Duodenal mucosa (tissue), 2 donors: ENCODE data around the gene GARIN5B.
A peak's percentile ranks its signal among the peaks of the same experiment; 100 is the strongest.

ENCODE experiments used
- H3K27ac ChIP-seq: one replicate; pipeline ENCODE4 v1.7.0; 2013; ENCODE audit warnings: low read depth, low read length
- H3K27me3 ChIP-seq, 2 donors: one replicate each; pipeline ENCODE4 v1.7.0; 2013; ENCODE audit warnings: low read length in 2 of 2, control low read depth in 1 of 2; ENCODE audit not compliant: insufficient read depth in 2 of 2, control insufficient read depth in 1 of 2
- H3K36me3 ChIP-seq, 2 donors: one replicate each; pipeline ENCODE4 v1.7.0; 2013; ENCODE audit warnings: low read length in 2 of 2, control low read depth in 1 of 2; ENCODE audit not compliant: insufficient read depth in 2 of 2, control insufficient read depth in 1 of 2
- H3K4me1 ChIP-seq, 2 donors: one replicate each; pipeline ENCODE4 v1.7.0; 2013; ENCODE audit warnings: low read length in 2 of 2, control low read depth in 1 of 2; ENCODE audit not compliant: insufficient read depth in 2 of 2, control insufficient read depth in 1 of 2
- H3K4me3 ChIP-seq, 2 donors: one replicate each; pipeline ENCODE4 v1.7.0; 2013; ENCODE audit warnings: low read length in 2 of 2, low read depth in 1 of 2
- H3K9ac ChIP-seq, 2 donors: one replicate each; pipeline ENCODE4 v1.7.0; 2013; ENCODE audit warnings: low read length in 2 of 2, low read depth in 1 of 2
- H3K9me3 ChIP-seq, 2 donors: one replicate each; pipeline ENCODE4 v1.7.0; 2013; ENCODE audit warnings: low read length in 2 of 2, control low read depth in 1 of 2; ENCODE audit not compliant: control insufficient read depth in 1 of 2

Gene GARIN5B

DNA sequence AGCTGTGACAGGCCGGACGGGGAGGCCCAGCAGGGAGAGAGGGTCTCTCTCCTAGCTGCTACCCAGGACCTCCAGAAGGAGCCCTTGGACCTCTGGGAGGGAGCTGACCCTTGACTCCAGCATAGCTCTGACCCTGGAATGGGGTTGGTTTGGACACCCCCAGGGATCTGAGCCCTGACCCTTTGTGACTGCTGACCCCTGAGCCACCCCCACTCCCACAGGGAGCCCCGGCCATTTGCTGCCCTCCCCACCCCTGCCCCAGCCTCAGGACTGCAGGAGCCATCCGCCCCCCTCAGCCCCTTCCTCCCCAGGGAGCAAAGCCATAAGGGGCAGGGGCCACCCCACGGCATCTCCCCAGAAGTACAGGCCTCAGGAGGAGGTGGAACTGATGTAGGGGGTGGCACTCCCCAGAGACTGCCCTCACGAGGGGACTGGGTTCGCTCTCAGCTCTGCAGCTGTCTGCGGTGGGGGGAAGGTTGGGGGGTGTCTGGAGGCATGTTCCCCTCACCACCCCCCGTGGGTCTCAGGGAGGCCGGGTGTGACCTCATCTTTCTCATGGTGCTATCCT, 15.5 kb downstream of the GARIN5B start:
- Histone ChIP-seq H3K27ac (no peak overlapping the region), H3K4me3 (no peak overlapping the region), H3K9ac (no peak overlapping the region), H3K4me1 (peaks cover 15% of the 10 kb centered on the region in 2 donors), H3K27me3 (peaks cover 11 to 16% of the 10 kb centered on the region in 2 donors), H3K36me3 (peaks cover 5 to 15% of the 10 kb centered on the region in 2 donors), H3K9me3 (no peaks in the 10 kb centered on the region)

DNA sequence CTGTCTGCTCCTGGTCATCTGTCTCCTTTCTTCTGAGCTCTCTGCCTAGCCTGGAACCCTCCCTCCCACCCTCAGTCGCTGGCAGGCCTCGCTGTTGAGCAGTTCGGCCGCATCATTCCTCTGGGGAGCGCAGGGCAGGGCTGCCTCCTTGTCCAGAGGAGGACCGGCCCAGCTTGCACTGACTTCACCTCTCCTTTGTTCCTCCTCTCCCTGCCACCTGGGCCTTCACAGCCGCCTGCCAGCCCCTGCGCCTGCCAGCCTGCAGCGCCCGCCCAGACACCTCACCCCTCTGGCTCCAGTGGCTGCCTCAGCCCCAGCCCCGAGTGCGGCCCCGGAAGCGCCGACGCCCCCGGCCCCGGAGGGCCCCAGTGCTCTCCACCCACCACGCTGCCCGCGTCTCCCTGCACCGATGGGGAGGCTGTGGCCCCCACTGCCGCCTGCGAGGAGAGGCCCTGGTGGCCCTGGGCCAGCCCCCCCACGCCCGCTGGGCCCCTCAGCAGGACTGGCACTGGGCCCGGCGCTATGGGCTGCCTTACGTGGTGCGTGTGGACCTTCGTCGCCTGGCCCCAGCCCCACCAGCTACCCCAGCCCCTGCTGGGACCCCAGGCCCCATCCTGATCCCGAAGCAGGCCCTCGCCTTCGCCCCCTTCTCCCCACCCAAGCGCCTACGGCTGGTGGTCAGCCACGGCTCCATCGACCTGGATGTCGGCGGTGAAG, 16.2 kb downstream of the GARIN5B start:
- Histone ChIP-seq H3K27ac (no peak overlapping the region), H3K36me3 (peaks cover 5 to 15% of the 10 kb centered on the region in 2 donors), H3K4me3 (no peak overlapping the region), H3K27me3 (peaks cover 5 to 10% of the 10 kb centered on the region in 2 donors), H3K4me1 (peaks cover 8 to 10% of the 10 kb centered on the region in 2 donors), H3K9me3 (no peaks in the 10 kb centered on the region), H3K9ac (no peak overlapping the region)

DNA sequence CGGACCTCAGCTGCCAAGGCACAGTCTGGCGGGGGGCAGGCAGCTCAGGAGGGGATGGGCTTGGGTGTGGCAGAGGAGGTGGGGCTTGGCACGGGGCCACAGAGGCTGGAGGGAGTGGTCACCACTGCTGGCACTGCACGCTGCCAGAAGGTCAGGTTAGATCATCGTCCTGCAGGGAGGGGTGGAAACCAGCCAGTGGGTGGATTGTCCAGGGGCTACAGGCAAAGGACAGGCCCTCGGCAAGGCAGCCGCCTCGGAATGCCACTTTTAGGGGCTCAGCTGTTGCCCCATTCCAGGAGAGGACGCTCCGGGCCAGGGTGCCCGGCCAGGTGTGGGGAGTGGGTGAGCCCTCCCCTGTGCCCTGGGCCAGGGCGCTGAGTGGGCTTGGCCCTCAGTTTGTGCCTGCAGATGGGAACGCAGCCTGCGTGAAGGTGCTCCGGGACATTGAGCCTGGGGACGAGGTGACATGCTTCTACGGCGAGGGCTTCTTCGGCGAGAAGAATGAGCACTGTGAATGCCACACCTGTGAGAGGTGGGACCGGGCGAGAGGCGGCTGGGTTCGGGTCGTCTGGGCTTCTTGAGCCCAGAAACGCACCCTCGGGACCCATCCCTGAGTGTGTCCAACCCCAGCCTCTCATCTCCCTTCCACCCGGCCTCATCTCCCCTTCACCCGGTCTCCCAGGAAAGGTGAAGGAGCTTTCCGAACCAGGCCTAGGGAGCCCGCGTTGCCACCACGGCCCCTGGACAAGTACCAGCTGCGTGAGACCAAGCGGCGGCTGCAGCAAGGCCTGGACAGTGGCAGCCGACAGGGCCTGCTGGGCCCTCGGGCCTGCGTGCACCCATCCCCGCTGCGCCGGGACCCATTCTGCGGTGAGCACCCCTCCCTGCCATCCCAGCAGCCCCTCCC, 17.0 kb downstream of the GARIN5B start:
- H3K4me1 ChIP-seq, result peaks cover 7 to 11% of the 10 kb centered on the region in 2 donors
- H3K4me3 ChIP-seq, result no peak overlapping the region
- H3K27ac ChIP-seq, result no peak overlapping the region
- peaks cover 5 to 15% of the 10 kb centered on the region in 2 donors for H3K36me3 ChIP-seq
- no peaks in the 10 kb centered on the region for H3K9me3 ChIP-seq
- no peak overlapping the region for H3K9ac ChIP-seq
- peaks cover 0 to 2% of the 10 kb centered on the region in 2 donors for H3K27me3 ChIP-seq

DNA sequence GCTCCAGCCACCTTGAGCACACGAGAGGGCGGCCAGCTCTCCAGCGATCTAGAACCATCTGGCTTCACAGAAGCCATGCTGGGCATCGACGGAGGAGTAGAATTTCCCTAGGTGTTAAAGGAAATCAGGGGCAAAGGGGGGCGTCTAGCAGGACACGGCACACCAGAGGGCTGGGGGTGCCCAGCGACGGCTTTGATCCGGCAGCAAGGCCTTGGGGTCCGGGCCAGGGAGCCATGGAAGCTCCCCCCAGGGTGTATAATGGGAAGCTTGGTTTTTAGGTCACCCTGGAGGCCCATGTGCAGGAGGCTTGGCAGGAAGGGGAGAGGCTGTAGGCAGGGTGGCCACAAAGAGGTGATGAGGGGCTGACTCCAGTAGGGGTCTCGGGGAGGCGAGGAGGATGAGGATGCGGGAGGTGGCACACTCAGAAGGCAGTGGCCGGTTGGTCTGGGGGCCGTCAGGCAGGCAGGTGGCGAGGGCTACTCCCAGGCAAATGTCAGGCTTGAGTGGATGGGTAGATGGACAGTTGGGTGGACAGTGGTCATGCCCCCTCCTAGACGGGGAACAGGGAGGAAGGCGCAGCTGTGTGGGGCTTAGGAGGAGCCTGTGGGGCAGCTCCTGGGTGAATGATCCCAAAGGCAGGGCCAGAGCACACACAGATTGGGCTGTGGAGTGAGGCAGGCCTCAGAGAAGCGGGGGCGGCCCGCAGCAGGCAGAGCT, 17.8 kb downstream of the GARIN5B start:
- Histone ChIP-seq H3K9ac (no peak overlapping the region), H3K27ac (no peak overlapping the region), H3K4me3 (no peak overlapping the region), H3K27me3 (no peaks in the 10 kb centered on the region), H3K36me3 (peaks cover 5 to 15% of the 10 kb centered on the region in 2 donors), H3K4me1 (peaks cover 0 to 17% of the 10 kb centered on the region in 2 donors), H3K9me3 (no peaks in the 10 kb centered on the region)

DNA sequence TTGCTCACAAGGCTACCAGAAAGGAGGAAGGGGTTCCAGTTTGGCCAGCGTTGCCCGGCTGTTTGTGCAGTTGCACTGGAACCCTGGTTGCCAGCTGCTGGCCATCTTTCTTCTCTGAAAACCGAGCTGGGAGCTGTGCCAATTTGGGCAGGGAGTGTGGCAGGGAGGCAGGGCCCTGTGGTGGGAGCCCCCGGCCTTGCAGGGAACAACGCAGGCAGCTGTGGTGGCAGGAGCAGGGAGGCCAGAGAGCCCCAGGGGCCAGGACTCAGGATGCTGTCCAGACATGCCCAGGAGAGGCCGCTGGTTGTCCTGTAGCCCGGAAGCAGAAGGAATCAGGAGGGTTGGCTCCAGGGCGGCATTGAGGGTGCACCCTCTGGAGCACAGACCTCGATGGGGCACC, 18.6 kb downstream of the GARIN5B start:
- Histone ChIP-seq H3K4me3 (no peak overlapping the region), H3K4me1 (peaks cover 0 to 20% of the 10 kb centered on the region in 2 donors), H3K27me3 (no peaks in the 10 kb centered on the region), H3K9ac (no peak overlapping the region), H3K36me3 (peaks cover 5 to 15% of the 10 kb centered on the region in 2 donors), H3K9me3 (no peaks in the 10 kb centered on the region), H3K27ac (no peak overlapping the region)

DNA sequence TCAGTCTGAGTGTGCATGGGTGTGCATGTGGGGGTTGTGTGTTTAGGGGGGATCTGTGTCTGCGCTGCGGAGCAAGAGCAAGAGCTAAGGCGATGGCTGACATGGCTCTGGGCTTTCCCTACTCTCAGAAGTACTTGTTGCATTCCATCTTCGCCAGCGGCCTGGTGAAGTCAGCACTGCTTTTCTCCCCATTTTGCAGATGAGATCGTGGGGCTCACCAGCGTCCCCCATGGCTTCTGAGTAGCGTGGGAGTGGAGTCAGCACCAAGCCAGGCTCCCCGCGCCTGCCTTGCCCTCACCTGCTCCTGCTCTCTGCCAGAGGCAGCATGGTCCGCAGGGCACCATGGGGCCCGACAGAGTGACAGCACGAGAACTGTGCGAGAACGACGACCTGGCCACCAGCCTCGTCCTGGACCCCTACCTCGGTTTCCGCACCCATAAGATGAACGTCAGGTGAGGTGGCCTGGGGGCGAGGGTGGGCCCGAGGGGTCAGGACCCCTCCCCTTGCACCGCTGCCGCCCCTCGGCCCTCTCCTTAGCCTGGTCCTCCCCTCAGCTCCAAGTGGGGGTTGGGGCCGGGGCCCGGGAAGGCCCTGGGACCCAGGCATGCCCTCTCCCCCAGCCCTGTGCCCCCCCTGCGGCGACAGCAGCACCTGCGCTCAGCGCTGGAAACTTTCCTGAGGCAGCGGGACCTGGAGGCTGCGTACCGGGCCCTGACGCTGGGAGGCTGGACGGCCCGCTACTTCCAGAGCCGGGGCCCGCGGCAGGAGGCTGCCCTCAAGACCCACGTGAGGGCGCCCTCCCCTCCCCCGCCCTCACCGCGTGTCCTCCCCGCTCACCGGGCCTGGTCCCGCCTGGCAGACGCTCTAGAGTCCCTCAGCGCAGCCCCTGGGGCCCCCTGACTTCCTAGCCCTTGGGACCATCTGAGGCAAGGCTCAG, 21.2 kb downstream of the GARIN5B start:
- peaks cover 7 to 28% of the 10 kb centered on the region in 2 donors for H3K4me1 ChIP-seq
- peaks cover 5 to 15% of the 10 kb centered on the region in 2 donors for H3K36me3 ChIP-seq
- H3K9me3 ChIP-seq, result no peaks in the 10 kb centered on the region
- no peaks in the 10 kb centered on the region for H3K27me3 ChIP-seq
- H3K4me3 ChIP-seq, result peak overlapping the region in 1 of 2 donors; percentile 84
- H3K9ac ChIP-seq, result no peak overlapping the region
- H3K27ac ChIP-seq, result no peak overlapping the region

DNA sequence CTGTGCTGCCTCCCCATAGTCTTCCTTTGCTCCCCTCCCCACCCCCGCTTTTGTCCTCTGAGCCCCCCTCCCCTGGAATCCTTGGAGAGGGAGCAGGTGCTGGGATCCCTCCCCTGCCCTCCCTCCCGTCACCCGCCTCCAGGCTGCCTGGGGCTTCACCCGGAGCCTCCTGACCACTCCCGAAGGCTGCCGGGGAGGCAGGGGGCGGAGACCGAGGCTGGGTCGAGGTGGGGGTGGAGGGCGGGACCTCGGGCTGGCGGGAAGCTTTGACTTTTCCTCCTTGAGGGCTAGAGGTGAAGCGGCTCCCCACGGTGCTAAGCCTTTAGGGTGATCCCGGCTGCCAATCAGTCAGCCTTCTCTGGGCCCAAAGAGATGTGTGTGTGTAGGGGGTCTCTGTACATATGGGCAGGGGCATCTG, 21.9 kb downstream of the GARIN5B start:
- Histone ChIP-seq H3K4me3 (peak overlapping the region; percentile 80 to 84), H3K9me3 (no peaks in the 10 kb centered on the region), H3K9ac (peak overlapping the region in 1 of 2 donors; percentile 98), H3K36me3 (peaks cover 5 to 12% of the 10 kb centered on the region in 2 donors), H3K27ac (no peak overlapping the region), H3K27me3 (no peaks in the 10 kb centered on the region), H3K4me1 (peaks cover 7 to 28% of the 10 kb centered on the region in 2 donors)

DNA sequence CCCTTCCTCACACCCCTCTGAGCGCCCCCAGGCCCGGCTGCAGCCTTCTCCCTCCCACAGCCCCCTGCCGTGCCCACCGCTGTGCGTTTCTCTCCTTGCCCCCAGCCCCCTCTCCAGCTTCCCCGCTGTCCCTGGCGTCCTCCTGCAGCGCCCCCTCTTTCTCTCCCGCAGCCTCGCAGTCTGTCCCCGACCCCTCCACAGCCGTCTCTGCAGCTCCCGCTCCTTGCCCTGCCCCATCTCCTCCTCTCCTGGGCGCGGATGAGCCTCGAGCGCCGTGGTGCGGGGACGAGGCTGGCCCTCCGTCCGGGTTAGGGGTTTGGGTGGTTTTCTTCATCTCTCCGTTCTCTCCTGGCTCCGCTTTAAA, 22.3 kb downstream of the GARIN5B start:
- peak overlapping the region; percentile 98 for H3K9ac ChIP-seq
- H3K27me3 ChIP-seq, result no peaks in the 10 kb centered on the region
- peaks cover 7 to 25% of the 10 kb centered on the region in 2 donors for H3K4me1 ChIP-seq
- peak overlapping the region; percentile 67 for H3K27ac ChIP-seq
- peaks cover 5 to 12% of the 10 kb centered on the region in 2 donors for H3K36me3 ChIP-seq
- peak overlapping the region; percentile 80 to 84 for H3K4me3 ChIP-seq
- no peaks in the 10 kb centered on the region for H3K9me3 ChIP-seq
